GM18505 (cell line): ENCODE data around the gene SNRNP200.
"Not testable (repeated sequence)": the region's sequence is repeated elsewhere in the genome, so short reads cannot be mapped to it uniquely, and the experiment has no call there.

Experiments used
- ATAC-seq: cut with Tn5 transposase; IDR thresholded peaks from one replicate; pipeline ENCODE4 v1.9.1; 2021; ENCODE audit not compliant: unreplicated experiment
- POLR2A ChIP-seq: IDR thresholded peaks from 4 replicates; pipeline ENCODE4 v1.6.1; 2011; ENCODE audit warnings: borderline replicate concordance; ENCODE audit not compliant: insufficient read depth, insufficient read length; ENCODE audit errors: extremely low read depth

SNRNP200 gene

DNA sequence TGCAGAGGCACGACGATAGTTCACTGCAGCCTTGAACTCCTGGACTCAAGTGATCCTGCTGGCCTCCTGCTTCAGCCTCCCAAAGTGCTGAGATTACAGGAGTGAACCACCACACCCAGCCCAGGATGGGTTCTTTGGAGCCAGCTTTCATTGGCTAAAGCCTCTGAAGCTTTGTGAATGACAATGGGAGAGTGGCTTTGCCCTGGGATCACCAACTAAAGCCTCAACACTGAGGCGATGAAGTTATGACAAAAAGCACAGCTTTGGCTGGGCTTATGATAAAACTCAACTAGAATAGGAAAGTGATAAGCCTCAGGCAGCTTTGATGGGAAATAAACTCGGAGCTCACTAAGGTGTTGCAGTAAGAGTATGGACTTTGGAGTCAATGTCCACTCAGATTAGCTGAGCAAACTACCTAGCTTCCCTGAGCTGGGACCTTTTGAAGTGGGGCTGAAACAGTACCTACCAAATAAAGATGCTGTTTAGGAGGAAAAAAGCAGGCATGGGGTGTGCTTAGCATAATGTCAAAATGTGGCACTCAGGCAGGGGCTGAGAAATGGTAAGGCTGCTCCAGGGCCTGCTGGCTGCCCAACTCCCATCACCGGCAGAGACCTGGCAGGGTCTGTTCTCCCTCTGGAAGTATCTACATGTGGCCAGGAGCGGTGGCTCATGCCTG, 43.9 kb downstream of the SNRNP200 start:
- no peak for ATAC-seq
- no peak for TF ChIP-seq POLR2A

GRCh38 chr2:96260387-96261260, 44.7 kb downstream of the SNRNP200 start:
- TF ChIP-seq POLR2A, result no peak
- no peak for ATAC-seq

DNA sequence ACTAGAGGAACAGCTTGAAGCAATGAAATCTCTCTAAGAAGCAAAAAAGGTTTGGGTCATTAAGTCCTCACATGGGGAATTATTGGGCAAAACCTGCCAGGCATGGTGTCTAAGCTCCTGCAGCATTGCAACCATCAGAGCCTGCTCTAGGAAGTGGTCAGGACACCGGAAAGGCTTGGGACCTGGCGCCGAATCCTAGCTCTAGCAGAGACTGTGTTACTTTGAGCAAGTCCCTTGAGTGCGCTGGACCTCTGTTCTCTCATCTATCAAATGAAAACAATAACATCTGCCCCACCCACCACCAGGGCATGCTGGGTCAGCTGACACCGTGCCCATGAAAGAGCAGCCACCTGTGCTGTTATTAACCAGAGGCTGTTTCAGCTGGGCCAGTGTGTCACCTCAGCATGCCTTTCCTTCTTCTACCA, 45.8 kb downstream of the SNRNP200 start:
- no peak for ATAC-seq
- TF ChIP-seq POLR2A, result no peak

GRCh38 chr2:96258166-96259022, 47.0 kb downstream of the SNRNP200 start:
- TF ChIP-seq POLR2A, result no peak
- ATAC-seq, result no peak

DNA sequence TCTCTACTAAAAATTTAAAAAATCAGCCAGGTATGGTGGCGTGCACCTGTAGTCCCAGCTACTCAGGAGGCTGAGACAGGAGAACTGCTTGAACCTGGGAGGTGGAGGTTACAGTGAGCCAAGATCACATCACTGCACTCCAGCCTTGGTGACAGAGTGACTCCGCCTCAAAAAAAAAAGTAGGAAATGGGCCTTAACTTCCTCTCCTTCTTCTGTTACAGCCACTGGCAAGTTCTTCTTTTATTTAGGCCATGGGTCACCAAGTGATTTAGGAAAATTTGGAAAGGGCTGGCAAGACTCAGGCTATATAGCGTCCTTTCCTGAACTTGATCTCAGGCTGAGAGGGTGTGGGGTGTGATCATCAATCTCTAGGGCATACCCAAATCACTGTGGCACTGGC, 47.6 kb downstream of the SNRNP200 start:
- ATAC-seq, result not testable (repeated sequence)

- no peak for TF ChIP-seq POLR2A
- ATAC-seq, result no peak
Observed at GRCh38 chr2:96256611-96257113, 48.7 kb downstream of the SNRNP200 start.

- no peak for TF ChIP-seq POLR2A
- ATAC-seq, result no peak
Observed at GRCh38 chr2:96254571-96254970, 50.8 kb downstream of the SNRNP200 start.

DNA sequence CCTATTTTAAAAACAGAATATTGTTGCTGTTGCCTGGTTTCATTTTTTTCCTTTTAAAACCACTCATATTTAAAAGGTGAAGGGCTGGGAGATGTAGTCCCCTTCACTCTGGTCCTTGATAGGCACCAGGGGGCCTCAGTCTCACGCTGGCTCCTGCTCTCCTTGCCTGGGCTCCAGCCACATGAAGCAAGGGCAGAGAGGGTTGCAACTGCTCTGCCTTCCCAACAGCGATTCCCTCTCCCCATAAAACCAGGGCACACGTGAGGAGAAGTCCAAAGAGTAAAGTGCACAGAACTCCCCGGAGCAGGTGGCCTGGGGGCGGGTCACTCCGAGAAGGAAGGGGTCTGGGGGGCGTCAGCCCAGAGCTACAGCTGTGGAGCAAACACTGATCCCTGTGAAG, 52.3 kb downstream of the SNRNP200 start:
- TF ChIP-seq POLR2A, result no peak
- no peak for ATAC-seq

GRCh38 chr2:96252526-96252925, 52.8 kb downstream of the SNRNP200 start:
- TF ChIP-seq POLR2A, result no peak
- no peak for ATAC-seq

- no peak for TF ChIP-seq POLR2A
- ATAC-seq, result no peak
Observed at GRCh38 chr2:96251721-96252292, 53.5 kb downstream of the SNRNP200 start.

- TF ChIP-seq POLR2A, result no peak
- ATAC-seq, result no peak
Observed at GRCh38 chr2:96250188-96250587, 55.2 kb downstream of the SNRNP200 start.

DNA sequence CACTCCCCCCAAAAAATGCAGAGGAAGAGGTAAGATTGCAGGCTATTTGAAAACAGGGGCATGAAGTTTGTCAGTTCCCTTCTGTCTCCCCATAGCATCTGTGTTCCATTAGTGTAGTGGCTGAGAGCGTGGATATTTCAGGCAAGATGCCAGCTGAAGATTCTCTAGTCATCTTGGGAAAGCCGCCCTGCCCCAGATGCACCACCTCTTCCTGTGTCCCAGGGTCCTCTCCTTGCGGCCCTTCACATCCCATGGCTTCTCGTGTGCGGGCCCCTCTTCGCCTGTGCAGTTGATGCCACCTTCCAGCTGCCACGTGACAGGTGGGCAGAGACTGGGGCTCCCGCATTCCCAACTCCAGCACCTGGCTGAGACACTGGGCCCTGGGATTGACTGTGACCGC, 55.7 kb downstream of the SNRNP200 start:
- no peak for ATAC-seq
- TF ChIP-seq POLR2A, result no peak

GRCh38 chr2:96248624-96249023, 56.7 kb downstream of the SNRNP200 start:
- no peak for TF ChIP-seq POLR2A
- no peak for ATAC-seq
